HT-29 (cell line): Measurements from ENCODE around the gene ZBED1. TPM values are rescaled to one million over a fixed set of nuclear protein-coding genes. Genes with fewer than 3 reads are reported as not detected.
"Not testable (repeated sequence)": the region's sequence is repeated elsewhere in the genome, so short reads cannot be mapped to it uniquely, and the experiment has no call there.

Source experiments
- DNase-seq: peaks from one replicate; pipeline ENCODE4 v3.0.0-alpha.2; 2015; ENCODE audit warnings: low spot score
- total RNA-seq: library from RNA; depleted of rRNA; stranded (reverse); fragments of >200 nt; shearing (Covaris generic); gene quantifications from 2 replicates; pipeline ENCODE4 v1.2.3, GENCODE V29; 2014; rRNA removed

Gene ZBED1
- total RNA-seq, 1 experiment from 2014 or later: 21.9 TPM

GRCh38 chrX:2457289-2458133 is 43.3 kb downstream of the ZBED1 start:
- no peak for DNase-seq

- DNase-seq: not testable (repeated sequence)
These were observed 44.7 kb downstream of the ZBED1 start for GRCh38 chrX:2456091-2456490.

- DNase-seq: not testable (repeated sequence)
These were observed 46.2 kb downstream of the ZBED1 start for GRCh38 chrX:2454620-2455019.

- DNase-seq: no peak
These were observed 48.0 kb downstream of the ZBED1 start for GRCh38 chrX:2452799-2453198.

- no peak for DNase-seq
These were observed 48.4 kb downstream of the ZBED1 start for GRCh38 chrX:2452317-2452784.

- no peak for DNase-seq
These were observed 49.1 kb downstream of the ZBED1 start for GRCh38 chrX:2451501-2452316.

GRCh38 chrX:2450681-2451080 is 50.1 kb downstream of the ZBED1 start:
- DNase-seq: no peak

- DNase-seq: no peak
These were observed 51.5 kb downstream of the ZBED1 start for GRCh38 chrX:2449135-2449886.

- no peak for DNase-seq
These were observed 53.3 kb downstream of the ZBED1 start for GRCh38 chrX:2447484-2447883.

- no peak for DNase-seq
These were observed 54.0 kb downstream of the ZBED1 start for GRCh38 chrX:2446815-2447214.

GRCh38 chrX:2445662-2446623 is 54.8 kb downstream of the ZBED1 start:
- no peak for DNase-seq

GRCh38 chrX:2442694-2443093 is 58.1 kb downstream of the ZBED1 start:
- DNase-seq: no peak

GRCh38 chrX:2441466-2441865 is 59.3 kb downstream of the ZBED1 start:
- no peak for DNase-seq

GRCh38 chrX:2439613-2440012 is 61.2 kb downstream of the ZBED1 start:
- no peak for DNase-seq

Other genes starting within 250 kb of the ZBED1 start
- gene DHRSX, start within 50 bp of the ZBED1 start, total RNA-seq: 14.8 and 15.0 TPM in 2 replicates
- 0.44 and 2.4 TPM in 2 replicates for gene CD99, start 190.3 kb upstream of the ZBED1 start, total RNA-seq